GM12878 (cell line): ENCODE data around the gene TOR2A. TPM values are rescaled to one million over a fixed set of nuclear protein-coding genes. Genes with fewer than 3 reads are reported as not detected.

Experiments
- ATAC-seq: fragments of 200-7000 bp; cut with Tn5 transposase; 3 replicates; pipeline ENCODE4 v1.9.1; 2020; ENCODE audit warnings: mild to moderate bottlenecking, moderate library complexity
- BruUV-seq: library from RNA; stranded (reverse); fragments of 400-500 nt; replicated peaks from 2 replicates; lab custom pipeline; 2021; lab: Mats Ljungman, UMichigan
- CTCF ChIA-PET: fragments of 300-600 bp; sonication (Branson Sonifier 250); formaldehyde crosslinking; extraction: SDS; loops from one replicate; lab custom pipeline; 2021; ENCODE audit warnings: inconsistent platforms; lab: Yijun Ruan, JAX
- POLR2A ChIA-PET: fragments of 350-600 bp; formaldehyde crosslinking; extraction: SDS; loops from one replicate; lab custom pipeline; 2021; ENCODE audit warnings: inconsistent platforms; lab: Charles Lee
- RAD21 ChIA-PET: fragments of 300-600 bp; sonication (Branson Sonifier 250); formaldehyde crosslinking; loops from one replicate; lab custom pipeline; 2023; ENCODE audit warnings: antibody characterized with exemption; ENCODE audit not compliant: unreplicated experiment; lab: Charles Lee
- SMC1A ChIA-PET: fragments of 300-600 bp; sonication (Branson Sonifier 250); formaldehyde crosslinking; loops from one replicate; lab custom pipeline; 2023; ENCODE audit not compliant: unreplicated experiment, uncharacterized antibody; lab: Charles Lee
- DNase-seq: peaks from one replicate; pipeline ENCODE4 v3.0.0-alpha.2; 2011; ENCODE audit warnings: low read depth, low spot score
- FAIRE-seq: peaks from 3 replicates; lab custom pipeline; 2011; peaks lifted over from hg19 to GRCh38; lab: Jason Lieb, UNC
- H2AFZ ChIP-seq: 2 replicates; pipeline ENCODE4 v1.6.0; 2011; ENCODE audit warnings: low read depth, low read length, control low read depth; ENCODE audit not compliant: control insufficient read depth
- H3K27ac ChIP-seq: 2 replicates; pipeline ENCODE4 v1.5.1; 2011; ENCODE audit warnings: control low read depth; ENCODE audit not compliant: control insufficient read depth, insufficient read depth
- H3K27me3 ChIP-seq, 2 experiments: replicated peaks in 1 of 2; 2 replicates each; pipeline versions ENCODE4 v1.6.0 to v1.6.1; 2011; ENCODE audit warnings: low read length in 1 of 2; ENCODE audit not compliant: control insufficient read depth in 2 of 2, insufficient read depth in 2 of 2
- H3K36me3 ChIP-seq, 2 experiments: 2 replicates each; pipeline ENCODE4 v1.5.1; 2011; ENCODE audit warnings: low read length in 1 of 2; ENCODE audit not compliant: control insufficient read depth in 2 of 2, insufficient read depth in 2 of 2
- H3K4me1 ChIP-seq: 2 replicates; pipeline ENCODE4 v1.6.1; 2011; ENCODE audit warnings: mild to moderate bottlenecking, low read length, moderate library complexity, mixed read lengths; ENCODE audit not compliant: control insufficient read depth, insufficient read depth
- H3K4me2 ChIP-seq: 2 replicates; pipeline ENCODE4 v1.6.0; 2011; ENCODE audit warnings: control low read depth; ENCODE audit not compliant: control insufficient read depth, insufficient read depth
- H3K4me3 ChIP-seq: fragments of 200-600 bp; sonication (generic); 2 replicates; pipeline ENCODE4 v1.5.1; 2016
- H3K79me2 ChIP-seq: 2 replicates; pipeline ENCODE4 v1.6.0; 2011; ENCODE audit warnings: low read length; ENCODE audit not compliant: control insufficient read depth, insufficient read depth
- H3K9ac ChIP-seq: 2 replicates; pipeline ENCODE4 v1.8.0; 2011; ENCODE audit warnings: low read length, control low read depth, mixed read lengths; ENCODE audit not compliant: control insufficient read depth, insufficient read depth
- H3K9me3 ChIP-seq: replicated peaks from 3 replicates; pipeline ENCODE4 v1.5.1; 2011; ENCODE audit warnings: mild to moderate bottlenecking, low read length; ENCODE audit not compliant: control insufficient read depth, insufficient read depth
- H4K20me1 ChIP-seq: 2 replicates; pipeline ENCODE4 v1.6.0; 2011; ENCODE audit not compliant: control insufficient read depth, insufficient read depth
- EED ChIP-seq: sonication (generic); IDR thresholded peaks from 2 replicates; pipeline ENCODE4 v1.6.1; 2016; ENCODE audit warnings: antibody characterized with exemption, low read depth
- KDM1A ChIP-seq: fragments of 200-600 bp; sonication (generic); IDR thresholded peaks from 2 replicates; pipeline ENCODE4 v1.6.1; 2016; ENCODE audit warnings: borderline replicate concordance
- LARP7 ChIP-seq: fragments of 450-650 bp; IDR thresholded peaks from 2 replicates; pipeline ENCODE4 v1.6.1; 2017; ENCODE audit warnings: mild to moderate bottlenecking
- MYB ChIP-seq: fragments of 150-350 bp; IDR thresholded peaks from 2 replicates; pipeline ENCODE4 v1.6.1; 2014; ENCODE audit warnings: mild to moderate bottlenecking, low read depth, low read length, borderline replicate concordance
- WGBS: methylation state at CpG from one replicate; pipeline ENCODE4 v1.1.6; 2016; ENCODE audit warnings: low lambda C conversion rate; ENCODE audit not compliant: insufficient replicate concordance, insufficient coverage; ENCODE audit errors: missing lambda C conversion rate; 5-methylcytosine and 5-hydroxymethylcytosine counted together
- in situ Hi-C: fragments of 300-500 bp; cut with MboI; formaldehyde crosslinking; loops from 9 replicates; pipeline ENCODE4 v1.14.3; 2018; ENCODE audit warnings: mixed read lengths
- intact Hi-C: fragments of 100-400 bp; cut with micrococcal nuclease; formaldehyde crosslinking; loops from one replicate; pipeline ENCODE4 v1.14.2; 2022; ENCODE audit not compliant: unreplicated experiment
- polyA plus RNA-seq, 11 experiments: library from polyadenylated mRNA; depleted of rRNA in 4 of 11; unstranded in 6 of 11; stranded (reverse) in 5 of 11; fragments of >200 nt; fragmentation: Nextera tagmentation in 4 of 11; fragmentation: Illumina TruSeq in 1 of 11; extraction: Ambion mirVana in 4 of 11; extraction: Trizol in 1 of 11; gene quantifications; 1 replicate in 1 of 11; 2 replicates in 10 of 11; pipeline versions ENCODE4 v1.2.1 to v1.2.3, GENCODE V29; 2011 to 2016; ENCODE audit warnings: inconsistent platforms in 2 of 11, missing spikeins in 2 of 11, low read depth in 1 of 11
- total RNA-seq, 4 experiments: library from RNA; depleted of rRNA in 3 of 4; stranded (reverse); fragments of >200 nt in 3 of 4; fragmentation: Illumina TruSeq in 1 of 4; extraction: Trizol in 1 of 4; gene quantifications; 2 replicates each; pipeline versions ENCODE4 v1.2.1 to v1.2.3, GENCODE V29; 2013 to 2021
- TF ChIP-seq, protein P1 (sequence below): fragments of 450-650 bp; formaldehyde crosslinking; IDR thresholded peaks from 2 replicates; pipeline ENCODE4 v1.4.0; 2022; ENCODE audit warnings: mild to moderate bottlenecking, moderate library complexity

TOR2A gene
- total and polyA plus RNA-seq, 10 of the 15 experiments (the other 5 are each of a cell fraction or from before 2014, with no cell fraction given): 0.52 to 23.7 (median 8.5) TPM

DNA sequence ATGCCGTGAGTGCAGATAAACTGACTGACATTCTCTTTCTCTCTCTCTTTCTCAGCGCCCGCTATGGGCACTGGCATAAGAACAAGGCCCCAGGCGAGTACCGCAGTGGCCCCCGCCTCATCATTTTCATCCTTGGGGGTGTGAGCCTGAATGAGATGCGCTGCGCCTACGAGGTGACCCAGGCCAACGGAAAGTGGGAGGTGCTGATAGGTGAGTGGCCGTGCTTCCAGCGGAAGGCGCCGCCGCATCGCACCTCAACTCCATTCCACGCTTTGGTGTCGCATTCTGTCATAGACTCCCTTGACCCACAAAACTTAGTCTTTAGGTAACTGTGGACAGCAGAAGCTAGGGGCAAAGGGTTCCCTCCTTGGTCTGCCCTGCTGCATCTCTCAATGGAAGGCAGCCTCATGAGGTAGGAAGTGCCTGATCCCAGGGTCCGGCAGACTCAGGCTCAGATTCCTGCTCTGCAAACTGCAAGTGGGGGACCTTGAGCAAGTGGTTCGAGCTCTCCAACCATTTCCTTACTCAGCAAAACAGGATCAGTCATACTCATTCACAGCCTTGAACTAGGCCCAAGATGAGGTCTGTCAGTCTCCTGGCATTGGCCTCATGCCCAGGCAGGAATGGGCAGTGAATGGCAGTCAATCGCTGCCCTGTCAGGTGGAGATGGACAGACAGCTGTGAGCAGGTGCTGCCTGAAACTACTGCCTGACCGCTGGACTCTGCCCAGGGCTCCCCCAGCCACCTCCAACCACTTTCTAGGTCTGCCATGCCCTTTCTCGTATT, 52.5 kb downstream of the TOR2A start:
- in situ Hi-C loops: no loop called here
- ChIA-PET RAD21 (interaction anchor here (0.7 kb wide), 1 partner anchor 322 kb away, joined by 3 read pairs; no protein-coding TSS in a partner anchor), SMC1A (no interaction called here), CTCF (no interaction called here), POLR2A (no interaction called here)
- no peak overlapping the region for H3K9ac ChIP-seq
- no peaks in the 10 kb centered on the region for H3K36me3 ChIP-seq
- H3K79me2 ChIP-seq: no peaks in the 10 kb centered on the region
- H4K20me1 ChIP-seq: no peaks in the 10 kb centered on the region
- H3K4me1 ChIP-seq: no peaks in the 10 kb centered on the region
- ATAC-seq (no peak), DNase-seq (no peak), FAIRE-seq (no peak)
- H3K27ac ChIP-seq: no peak overlapping the region
- H3K9me3 ChIP-seq: no peaks in the 10 kb centered on the region
- TF ChIP-seq MYB (no peak), EED (no peak), LARP7 (no peak), KDM1A (no peak)
- TF ChIP-seq, protein P1, sequence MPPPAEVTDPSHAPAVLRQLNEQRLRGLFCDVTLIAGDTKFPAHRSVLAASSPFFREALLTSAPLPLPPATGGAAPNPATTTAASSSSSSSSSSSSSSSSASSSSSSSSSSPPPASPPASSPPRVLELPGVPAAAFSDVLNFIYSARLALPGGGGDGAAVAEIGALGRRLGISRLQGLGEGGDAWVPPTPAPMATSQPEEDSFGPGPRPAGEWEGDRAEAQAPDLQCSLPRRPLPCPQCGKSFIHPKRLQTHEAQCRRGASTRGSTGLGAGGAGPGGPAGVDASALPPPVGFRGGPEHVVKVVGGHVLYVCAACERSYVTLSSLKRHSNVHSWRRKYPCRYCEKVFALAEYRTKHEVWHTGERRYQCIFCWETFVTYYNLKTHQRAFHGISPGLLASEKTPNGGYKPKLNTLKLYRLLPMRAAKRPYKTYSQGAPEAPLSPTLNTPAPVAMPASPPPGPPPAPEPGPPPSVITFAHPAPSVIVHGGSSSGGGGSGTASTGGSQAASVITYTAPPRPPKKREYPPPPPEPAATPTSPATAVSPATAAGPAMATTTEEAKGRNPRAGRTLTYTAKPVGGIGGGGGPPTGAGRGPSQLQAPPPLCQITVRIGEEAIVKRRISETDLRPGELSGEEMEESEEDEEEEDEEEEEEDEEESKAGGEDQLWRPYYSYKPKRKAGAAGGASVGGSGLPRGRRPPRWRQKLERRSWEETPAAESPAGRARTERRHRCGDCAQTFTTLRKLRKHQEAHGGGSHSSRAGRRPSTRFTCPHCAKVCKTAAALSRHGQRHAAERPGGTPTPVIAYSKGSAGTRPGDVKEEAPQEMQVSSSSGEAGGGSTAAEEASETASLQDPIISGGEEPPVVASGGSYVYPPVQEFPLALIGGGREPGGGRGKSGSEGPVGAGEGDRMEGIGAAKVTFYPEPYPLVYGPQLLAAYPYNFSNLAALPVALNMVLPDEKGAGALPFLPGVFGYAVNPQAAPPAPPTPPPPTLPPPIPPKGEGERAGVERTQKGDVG (CRISPR knock-in tag): no peak
- H3K4me3 ChIP-seq: no peak overlapping the region
- intact Hi-C loops: no loop called here
- no TSS peak for BruUV-seq
- H3K4me2 ChIP-seq: no peak overlapping the region
- peaks cover 0 to 3% of the 10 kb centered on the region in 2 experiments; a peak in 3 of 4 replicates for H3K27me3 ChIP-seq
- 66% methylated on average over 23 of the region's 23 CpGs for WGBS
- no peak overlapping the region for H2AFZ ChIP-seq

Other genes starting within 250 kb of the TOR2A start
Only the 7 nearest of the 14 such genes appear.
- not detected in 2 replicates for gene CFAP157, start 28.3 kb downstream of the TOR2A start, total RNA-seq (2014; rRNA removed)
- gene CFAP157, start 28.3 kb downstream of the TOR2A start, total RNA-seq (2014; rRNA removed; fragmentation: Illumina TruSeq; extraction: Trizol): not detected in 2 replicates
- gene CFAP157, start 28.3 kb downstream of the TOR2A start, total RNA-seq (2021): not detected in 2 replicates
- gene CFAP157, start 28.3 kb downstream of the TOR2A start, polyA plus RNA-seq (2011; rRNA removed): not detected in 2 replicates
- not detected in 2 replicates for gene CFAP157, start 28.3 kb downstream of the TOR2A start, polyA plus RNA-seq (2014; fragmentation: Illumina TruSeq; extraction: Trizol)
- not detected for gene CFAP157, start 28.3 kb downstream of the TOR2A start, polyA plus RNA-seq (2014; fragmentation: Nextera tagmentation; extraction: Ambion mirVana)
- not detected in 2 replicates for gene CFAP157, start 28.3 kb downstream of the TOR2A start, polyA plus RNA-seq (2014; rRNA removed)
- under 1 TPM; 0.08 to 0.72 TPM for gene CFAP157, start 28.3 kb downstream of the TOR2A start, polyA plus RNA-seq (2016; fragmentation: Nextera tagmentation; extraction: Ambion mirVana)
- gene PTRH1, start 19.6 kb downstream of the TOR2A start, total RNA-seq (2014; rRNA removed): 30.7 and 31.0 TPM in 2 replicates
- 3.0 and 4.6 TPM in 2 replicates for gene PTRH1, start 19.6 kb downstream of the TOR2A start, total RNA-seq (2014; rRNA removed; fragmentation: Illumina TruSeq; extraction: Trizol)
- gene PTRH1, start 19.6 kb downstream of the TOR2A start, total RNA-seq (2021): 13.1 and 14.5 TPM in 2 replicates
- 2.8 and 5.9 TPM in 2 replicates for gene PTRH1, start 19.6 kb downstream of the TOR2A start, polyA plus RNA-seq (2011; rRNA removed)
- gene PTRH1, start 19.6 kb downstream of the TOR2A start, polyA plus RNA-seq (2014; fragmentation: Illumina TruSeq; extraction: Trizol): 1.0 and 1.6 TPM in 2 replicates
- 1 to 10 TPM in 1 of 2 experiments, under 1 TPM in 1; 0.69 to 1.8 TPM for gene PTRH1, start 19.6 kb downstream of the TOR2A start, polyA plus RNA-seq (2014; fragmentation: Nextera tagmentation; extraction: Ambion mirVana)
- 25.8 and 26.1 TPM in 2 replicates for gene PTRH1, start 19.6 kb downstream of the TOR2A start, polyA plus RNA-seq (2014; rRNA removed)
- gene PTRH1, start 19.6 kb downstream of the TOR2A start, polyA plus RNA-seq (2016; fragmentation: Nextera tagmentation; extraction: Ambion mirVana): 10 to 100 TPM; 36.4 to 38.4 TPM
- not detected in 2 replicates for gene TTC16, start 19.2 kb downstream of the TOR2A start, total RNA-seq (2014; rRNA removed)
- not detected in 2 replicates for gene TTC16, start 19.2 kb downstream of the TOR2A start, total RNA-seq (2014; rRNA removed; fragmentation: Illumina TruSeq; extraction: Trizol)
- gene TTC16, start 19.2 kb downstream of the TOR2A start, total RNA-seq (2021): not detected in 2 replicates
- gene TTC16, start 19.2 kb downstream of the TOR2A start, polyA plus RNA-seq (2011; rRNA removed): 0.03 TPM in 1 of 2 replicates, not detected in the other
- not detected in 2 replicates for gene TTC16, start 19.2 kb downstream of the TOR2A start, polyA plus RNA-seq (2014; fragmentation: Illumina TruSeq; extraction: Trizol)
- not detected for gene TTC16, start 19.2 kb downstream of the TOR2A start, polyA plus RNA-seq (2014; fragmentation: Nextera tagmentation; extraction: Ambion mirVana)
- 0.04 TPM in 1 of 2 replicates, not detected in the other for gene TTC16, start 19.2 kb downstream of the TOR2A start, polyA plus RNA-seq (2014; rRNA removed)
- gene TTC16, start 19.2 kb downstream of the TOR2A start, polyA plus RNA-seq (2016; fragmentation: Nextera tagmentation; extraction: Ambion mirVana): not detected
- gene SH2D3C, start 43.4 kb upstream of the TOR2A start, total RNA-seq (2014; rRNA removed): 16.1 and 19.0 TPM in 2 replicates
- 8.4 and 9.0 TPM in 2 replicates for gene SH2D3C, start 43.4 kb upstream of the TOR2A start, total RNA-seq (2014; rRNA removed; fragmentation: Illumina TruSeq; extraction: Trizol)
- 21.0 and 23.5 TPM in 2 replicates for gene SH2D3C, start 43.4 kb upstream of the TOR2A start, total RNA-seq (2021)
- 3.2 and 13.5 TPM in 2 replicates for gene SH2D3C, start 43.4 kb upstream of the TOR2A start, polyA plus RNA-seq (2011; rRNA removed)
- 4.4 and 11.6 TPM in 2 replicates for gene SH2D3C, start 43.4 kb upstream of the TOR2A start, polyA plus RNA-seq (2014; fragmentation: Illumina TruSeq; extraction: Trizol)
- 1 to 10 TPM; 1.2 to 1.9 TPM for gene SH2D3C, start 43.4 kb upstream of the TOR2A start, polyA plus RNA-seq (2014; fragmentation: Nextera tagmentation; extraction: Ambion mirVana)
- gene SH2D3C, start 43.4 kb upstream of the TOR2A start, polyA plus RNA-seq (2014; rRNA removed): 19.5 and 25.2 TPM in 2 replicates
- gene SH2D3C, start 43.4 kb upstream of the TOR2A start, polyA plus RNA-seq (2016; fragmentation: Nextera tagmentation; extraction: Ambion mirVana): 10 to 100 TPM; 20.7 to 23.2 TPM
- 33.6 and 34.3 TPM in 2 replicates for gene CDK9, start 50.7 kb upstream of the TOR2A start, total RNA-seq (2014; rRNA removed)
- 24.5 and 25.2 TPM in 2 replicates for gene CDK9, start 50.7 kb upstream of the TOR2A start, total RNA-seq (2014; rRNA removed; fragmentation: Illumina TruSeq; extraction: Trizol)
- 86.3 and 92.6 TPM in 2 replicates for gene CDK9, start 50.7 kb upstream of the TOR2A start, total RNA-seq (2021)
- gene CDK9, start 50.7 kb upstream of the TOR2A start, polyA plus RNA-seq (2011; rRNA removed): 30.3 and 46.5 TPM in 2 replicates
- 41.7 and 57.0 TPM in 2 replicates for gene CDK9, start 50.7 kb upstream of the TOR2A start, polyA plus RNA-seq (2014; fragmentation: Illumina TruSeq; extraction: Trizol)
- 1 to 10 TPM; 7.3 to 9.6 TPM for gene CDK9, start 50.7 kb upstream of the TOR2A start, polyA plus RNA-seq (2014; fragmentation: Nextera tagmentation; extraction: Ambion mirVana)
- gene CDK9, start 50.7 kb upstream of the TOR2A start, polyA plus RNA-seq (2014; rRNA removed): 56.7 and 59.9 TPM in 2 replicates
- 10 to 100 TPM; 80.9 to 85.5 TPM for gene CDK9, start 50.7 kb upstream of the TOR2A start, polyA plus RNA-seq (2016; fragmentation: Nextera tagmentation; extraction: Ambion mirVana)
- 62.8 and 79.6 TPM in 2 replicates for gene FPGS, start 67.6 kb upstream of the TOR2A start, total RNA-seq (2014; rRNA removed)
- 43.3 and 44.4 TPM in 2 replicates for gene FPGS, start 67.6 kb upstream of the TOR2A start, total RNA-seq (2014; rRNA removed; fragmentation: Illumina TruSeq; extraction: Trizol)
- 89.3 and 98.3 TPM in 2 replicates for gene FPGS, start 67.6 kb upstream of the TOR2A start, total RNA-seq (2021)
- 34.1 and 64.4 TPM in 2 replicates for gene FPGS, start 67.6 kb upstream of the TOR2A start, polyA plus RNA-seq (2011; rRNA removed)
- 49.0 and 81.2 TPM in 2 replicates for gene FPGS, start 67.6 kb upstream of the TOR2A start, polyA plus RNA-seq (2014; fragmentation: Illumina TruSeq; extraction: Trizol)
- 1 to 10 TPM; 1.2 to 8.2 TPM for gene FPGS, start 67.6 kb upstream of the TOR2A start, polyA plus RNA-seq (2014; fragmentation: Nextera tagmentation; extraction: Ambion mirVana)
- gene FPGS, start 67.6 kb upstream of the TOR2A start, polyA plus RNA-seq (2014; rRNA removed): 88.1 and 95.0 TPM in 2 replicates
- 100 to 1,000 TPM; 112 to 127 TPM for gene FPGS, start 67.6 kb upstream of the TOR2A start, polyA plus RNA-seq (2016; fragmentation: Nextera tagmentation; extraction: Ambion mirVana)
- 0.60 and 0.79 TPM in 2 replicates for gene ENG, start 119.4 kb upstream of the TOR2A start, total RNA-seq (2014; rRNA removed)
- 0.64 and 1.0 TPM in 2 replicates for gene ENG, start 119.4 kb upstream of the TOR2A start, total RNA-seq (2014; rRNA removed; fragmentation: Illumina TruSeq; extraction: Trizol)
- 9.1 and 10.1 TPM in 2 replicates for gene ENG, start 119.4 kb upstream of the TOR2A start, total RNA-seq (2021)
- 0.16 and 0.18 TPM in 2 replicates for gene ENG, start 119.4 kb upstream of the TOR2A start, polyA plus RNA-seq (2011; rRNA removed)
- gene ENG, start 119.4 kb upstream of the TOR2A start, polyA plus RNA-seq (2014; fragmentation: Illumina TruSeq; extraction: Trizol): 0.98 and 3.0 TPM in 2 replicates
- gene ENG, start 119.4 kb upstream of the TOR2A start, polyA plus RNA-seq (2014; fragmentation: Nextera tagmentation; extraction: Ambion mirVana): under 1 TPM; 0.14 to 0.24 TPM
- gene ENG, start 119.4 kb upstream of the TOR2A start, polyA plus RNA-seq (2014; rRNA removed): 3.3 and 4.2 TPM in 2 replicates
- gene ENG, start 119.4 kb upstream of the TOR2A start, polyA plus RNA-seq (2016; fragmentation: Nextera tagmentation; extraction: Ambion mirVana): 1 to 10 TPM; 4.2 to 5.0 TPM